Bronchial epithelial cell (primary cell): ENCODE measurements around the gene KAT6B. TPM values are rescaled to one million over a fixed set of nuclear protein-coding genes. Genes with fewer than 3 reads are reported as not detected.

Experiments
- DNase-seq: peaks from one replicate; pipeline ENCODE4 v3.0.0-alpha.2; 2010; ENCODE audit warnings: low read depth
- FAIRE-seq: peaks from 2 replicates; lab custom pipeline; 2011; peaks lifted over from hg19 to GRCh38; lab: Jason Lieb, UNC
- H3K27me3 ChIP-seq: 2 replicates; pipeline ENCODE4 v1.5.1; 2011; ENCODE audit warnings: low read length; ENCODE audit not compliant: control insufficient read depth, insufficient read depth
- H3K36me3 ChIP-seq: 2 replicates; pipeline ENCODE4 v1.5.1; 2011; ENCODE audit warnings: low read length; ENCODE audit not compliant: control insufficient read depth, insufficient read depth
- H3K4me3 ChIP-seq: 2 replicates; pipeline ENCODE4 v1.5.1; 2011; ENCODE audit warnings: mild to moderate bottlenecking, low read depth, low read length, control low read depth
- total RNA-seq: library from RNA; depleted of rRNA; stranded (reverse); fragments of >200 nt; gene quantifications from 2 replicates; pipeline ENCODE4 v1.2.1, GENCODE V29; 2014
- TF ChIP-seq, protein P1 (sequence below): IDR thresholded peaks from 2 replicates; pipeline ENCODE4 v1.5.1; 2011; ENCODE audit warnings: mild to moderate bottlenecking, moderate library complexity, low read length, control low read depth, inconsistent platforms; ENCODE audit not compliant: insufficient read depth, severe bottlenecking

KAT6B gene
- total RNA-seq, 1 donor from 2014 or later = 8.7 TPM

DNA sequence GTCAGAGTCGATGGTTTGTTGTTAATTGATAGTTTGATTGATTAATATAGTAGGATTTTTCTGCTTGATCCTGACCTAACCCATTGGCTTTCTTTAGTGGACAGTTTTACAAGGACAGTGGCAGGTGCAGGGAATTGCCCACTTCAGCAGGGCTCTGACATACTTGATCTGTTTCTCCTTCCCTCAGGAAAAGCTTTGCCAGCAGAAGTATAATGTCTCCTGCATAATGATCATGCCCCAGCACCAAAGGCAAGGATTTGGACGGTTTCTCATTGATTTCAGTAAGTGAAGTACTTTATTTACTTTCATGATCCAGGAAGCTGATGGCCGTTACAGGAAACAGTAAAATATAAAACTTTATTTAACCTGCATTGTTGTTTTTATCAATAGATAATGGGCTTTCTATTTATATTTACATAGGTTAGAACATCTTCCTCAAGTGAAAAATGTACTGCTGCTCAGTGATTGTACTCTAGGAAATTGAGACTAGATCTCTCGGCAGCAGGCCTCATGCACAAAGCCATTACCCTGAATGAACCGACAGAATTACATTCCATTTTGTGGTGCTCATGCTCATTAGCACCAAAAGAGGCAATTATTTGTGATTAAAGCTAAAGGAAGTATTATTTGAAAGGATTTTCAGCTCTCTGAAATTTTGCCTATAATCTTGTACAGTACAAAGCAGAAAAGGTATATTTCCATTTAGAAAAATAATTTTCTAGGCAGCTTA, 162.6 kb downstream of the KAT6B start:
- Histone ChIP-seq H3K36me3 (no peaks in the 10 kb centered on the region), H3K4me3 (no peak overlapping the region), H3K27me3 (no peaks in the 10 kb centered on the region)
- DNase-seq = peak; percentile 5
- TF ChIP-seq, protein P1, sequence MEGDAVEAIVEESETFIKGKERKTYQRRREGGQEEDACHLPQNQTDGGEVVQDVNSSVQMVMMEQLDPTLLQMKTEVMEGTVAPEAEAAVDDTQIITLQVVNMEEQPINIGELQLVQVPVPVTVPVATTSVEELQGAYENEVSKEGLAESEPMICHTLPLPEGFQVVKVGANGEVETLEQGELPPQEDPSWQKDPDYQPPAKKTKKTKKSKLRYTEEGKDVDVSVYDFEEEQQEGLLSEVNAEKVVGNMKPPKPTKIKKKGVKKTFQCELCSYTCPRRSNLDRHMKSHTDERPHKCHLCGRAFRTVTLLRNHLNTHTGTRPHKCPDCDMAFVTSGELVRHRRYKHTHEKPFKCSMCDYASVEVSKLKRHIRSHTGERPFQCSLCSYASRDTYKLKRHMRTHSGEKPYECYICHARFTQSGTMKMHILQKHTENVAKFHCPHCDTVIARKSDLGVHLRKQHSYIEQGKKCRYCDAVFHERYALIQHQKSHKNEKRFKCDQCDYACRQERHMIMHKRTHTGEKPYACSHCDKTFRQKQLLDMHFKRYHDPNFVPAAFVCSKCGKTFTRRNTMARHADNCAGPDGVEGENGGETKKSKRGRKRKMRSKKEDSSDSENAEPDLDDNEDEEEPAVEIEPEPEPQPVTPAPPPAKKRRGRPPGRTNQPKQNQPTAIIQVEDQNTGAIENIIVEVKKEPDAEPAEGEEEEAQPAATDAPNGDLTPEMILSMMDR = no peak
- FAIRE-seq = no peak

DNA sequence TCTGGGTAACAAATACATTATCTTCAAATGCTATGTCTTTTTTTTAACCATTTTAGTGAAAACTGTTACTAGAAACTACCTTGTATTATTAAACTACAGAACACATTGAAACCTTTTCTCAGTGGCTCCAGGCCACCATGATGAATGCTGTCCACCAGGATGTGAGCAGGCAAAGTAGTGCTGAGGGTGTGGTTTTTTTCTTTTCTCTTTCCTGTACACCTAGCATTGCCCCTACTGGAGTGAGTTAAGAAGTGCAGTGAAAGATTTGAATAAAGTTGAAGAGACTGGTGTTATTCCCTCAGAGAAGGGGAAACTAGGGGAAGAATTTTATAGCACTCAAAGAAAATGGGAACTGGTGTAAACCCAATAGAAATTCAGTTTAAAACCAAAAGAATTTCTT, 165.0 kb downstream of the KAT6B start:
- no peak for FAIRE-seq
- Histone ChIP-seq H3K27me3 (no peaks in the 10 kb centered on the region), H3K36me3 (no peaks in the 10 kb centered on the region), H3K4me3 (no peak overlapping the region)
- TF ChIP-seq, protein P1 = peak; percentile 46
- DNase-seq = peak; percentile 69

DNA sequence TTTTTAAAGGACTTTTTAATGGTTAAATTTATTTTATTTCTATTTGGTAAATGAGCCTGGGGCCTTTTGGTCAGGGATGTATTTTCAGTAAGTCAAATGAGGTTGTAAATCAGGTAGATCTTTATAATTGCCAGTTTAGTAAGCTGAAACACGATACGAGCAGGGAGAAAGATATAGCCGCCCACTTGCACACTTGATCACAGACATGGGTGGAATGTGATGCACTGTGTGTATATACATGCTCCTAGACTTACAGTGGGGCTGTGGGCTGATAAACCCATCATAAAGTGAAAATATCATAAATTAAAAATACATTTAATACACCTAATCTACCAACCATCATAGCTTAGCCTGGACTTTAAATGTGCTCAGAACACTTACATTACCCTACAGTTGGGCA, 165.7 kb downstream of the KAT6B start:
- TF ChIP-seq, protein P1 = no peak
- FAIRE-seq = no peak
- DNase-seq = no peak
- no peak overlapping the region for H3K4me3 ChIP-seq
- no peaks in the 10 kb centered on the region for H3K36me3 ChIP-seq
- H3K27me3 ChIP-seq = no peaks in the 10 kb centered on the region

- TF ChIP-seq, protein P1 = no peak
- Histone ChIP-seq H3K4me3 (no peak overlapping the region), H3K36me3 (no peaks in the 10 kb centered on the region), H3K27me3 (no peaks in the 10 kb centered on the region)
- DNase-seq (no peak), FAIRE-seq (no peak)
Observed at GRCh38 chr10:74993649-74994048, 167.2 kb downstream of the KAT6B start.

GRCh38 chr10:74994854-74995253, 168.5 kb downstream of the KAT6B start:
- H3K27me3 ChIP-seq = no peaks in the 10 kb centered on the region
- TF ChIP-seq, protein P1 = no peak

DNA sequence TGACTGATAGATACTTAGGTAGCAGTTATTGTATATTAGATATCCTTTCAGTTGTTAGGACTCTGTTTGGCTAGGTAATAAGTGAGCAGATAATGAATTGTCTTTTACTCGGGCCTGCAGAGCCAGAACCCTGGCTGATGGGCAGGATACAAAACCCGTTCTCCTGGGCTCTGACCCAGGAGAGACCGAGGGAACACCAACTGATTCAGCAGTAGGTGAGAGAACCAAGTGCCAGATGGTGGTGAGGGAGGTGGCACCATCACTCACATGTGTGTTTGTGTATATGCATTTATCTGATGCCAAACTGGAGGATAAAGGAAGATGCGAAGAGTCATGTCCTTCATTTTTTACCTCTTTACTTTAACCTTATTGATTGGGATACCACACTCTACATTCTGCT, 169.4 kb downstream of the KAT6B start:
- H3K27me3 ChIP-seq = no peaks in the 10 kb centered on the region
- FAIRE-seq = no peak
- no peaks in the 10 kb centered on the region for H3K36me3 ChIP-seq
- TF ChIP-seq, protein P1 = no peak
- H3K4me3 ChIP-seq = no peak overlapping the region
- DNase-seq = no peak

More at GRCh38 chr10:74994854-74995253, 168.5 kb downstream of the KAT6B start:
- no peaks in the 10 kb centered on the region for H3K36me3 ChIP-seq
- H3K4me3 ChIP-seq = no peak overlapping the region
- FAIRE-seq (no peak), DNase-seq (no peak)
